GM12878 (cell line): ENCODE results near the gene MGP. TPM values are rescaled to one million over a fixed set of nuclear protein-coding genes. Genes with fewer than 3 reads are reported as not detected.

Source experiments
- ATAC-seq: fragments of 200-7000 bp; cut with Tn5 transposase; 3 replicates; pipeline ENCODE4 v1.9.1; 2020; ENCODE audit warnings: mild to moderate bottlenecking, moderate library complexity
- Bru-seq: library from RNA; stranded (reverse); fragments of 400-500 nt; gene quantifications from one replicate; lab custom pipeline; 2021; lab: Mats Ljungman, UMichigan
- BruChase-seq, 2 experiments: library from RNA; stranded (reverse); fragments of 400-500 nt; gene quantifications; one replicate each; lab custom pipeline; 2021; lab: Mats Ljungman, UMichigan
- BruUV-seq: library from RNA; stranded (reverse); fragments of 400-500 nt; replicated peaks from 2 replicates; lab custom pipeline; 2021; lab: Mats Ljungman, UMichigan
- CTCF ChIA-PET: fragments of 300-600 bp; sonication (Branson Sonifier 250); formaldehyde crosslinking; extraction: SDS; loops from one replicate; lab custom pipeline; 2021; ENCODE audit warnings: inconsistent platforms; lab: Yijun Ruan, JAX
- POLR2A ChIA-PET: fragments of 350-600 bp; formaldehyde crosslinking; extraction: SDS; loops from one replicate; lab custom pipeline; 2021; ENCODE audit warnings: inconsistent platforms; lab: Charles Lee
- RAD21 ChIA-PET: fragments of 300-600 bp; sonication (Branson Sonifier 250); formaldehyde crosslinking; loops from one replicate; lab custom pipeline; 2023; ENCODE audit warnings: antibody characterized with exemption; ENCODE audit not compliant: unreplicated experiment; lab: Charles Lee
- SMC1A ChIA-PET: fragments of 300-600 bp; sonication (Branson Sonifier 250); formaldehyde crosslinking; loops from one replicate; lab custom pipeline; 2023; ENCODE audit not compliant: unreplicated experiment, uncharacterized antibody; lab: Charles Lee
- DNase-seq: peaks from one replicate; pipeline ENCODE4 v3.0.0-alpha.2; 2011; ENCODE audit warnings: low read depth, low spot score
- FAIRE-seq: peaks from 3 replicates; lab custom pipeline; 2011; peaks lifted over from hg19 to GRCh38; lab: Jason Lieb, UNC
- H2AFZ ChIP-seq: 2 replicates; pipeline ENCODE4 v1.6.0; 2011; ENCODE audit warnings: low read depth, low read length, control low read depth; ENCODE audit not compliant: control insufficient read depth
- H3K27ac ChIP-seq: 2 replicates; pipeline ENCODE4 v1.5.1; 2011; ENCODE audit warnings: control low read depth; ENCODE audit not compliant: control insufficient read depth, insufficient read depth
- H3K27me3 ChIP-seq, 2 experiments: replicated peaks in 1 of 2; 2 replicates each; pipeline versions ENCODE4 v1.6.0 to v1.6.1; 2011; ENCODE audit warnings: low read length in 1 of 2; ENCODE audit not compliant: control insufficient read depth in 2 of 2, insufficient read depth in 2 of 2
- H3K36me3 ChIP-seq, 2 experiments: 2 replicates each; pipeline ENCODE4 v1.5.1; 2011; ENCODE audit warnings: low read length in 1 of 2; ENCODE audit not compliant: control insufficient read depth in 2 of 2, insufficient read depth in 2 of 2
- H3K4me1 ChIP-seq: 2 replicates; pipeline ENCODE4 v1.6.1; 2011; ENCODE audit warnings: mild to moderate bottlenecking, low read length, moderate library complexity, mixed read lengths; ENCODE audit not compliant: control insufficient read depth, insufficient read depth
- H3K4me2 ChIP-seq: 2 replicates; pipeline ENCODE4 v1.6.0; 2011; ENCODE audit warnings: control low read depth; ENCODE audit not compliant: control insufficient read depth, insufficient read depth
- H3K4me3 ChIP-seq: fragments of 200-600 bp; sonication (generic); 2 replicates; pipeline ENCODE4 v1.5.1; 2016
- H3K79me2 ChIP-seq: 2 replicates; pipeline ENCODE4 v1.6.0; 2011; ENCODE audit warnings: low read length; ENCODE audit not compliant: control insufficient read depth, insufficient read depth
- H3K9ac ChIP-seq: 2 replicates; pipeline ENCODE4 v1.8.0; 2011; ENCODE audit warnings: low read length, control low read depth, mixed read lengths; ENCODE audit not compliant: control insufficient read depth, insufficient read depth
- H3K9me3 ChIP-seq: replicated peaks from 3 replicates; pipeline ENCODE4 v1.5.1; 2011; ENCODE audit warnings: mild to moderate bottlenecking, low read length; ENCODE audit not compliant: control insufficient read depth, insufficient read depth
- H4K20me1 ChIP-seq: 2 replicates; pipeline ENCODE4 v1.6.0; 2011; ENCODE audit not compliant: control insufficient read depth, insufficient read depth
- CEBPZ ChIP-seq: fragments of 150-350 bp; IDR thresholded peaks from 2 replicates; pipeline ENCODE4 v1.6.1; 2016; ENCODE audit warnings: low read depth, low read length
- SKIL ChIP-seq: fragments of 450-650 bp; IDR thresholded peaks from 2 replicates; pipeline ENCODE4 v1.6.1; 2017; ENCODE audit warnings: mild to moderate bottlenecking, low read depth, inconsistent platforms; ENCODE audit not compliant: poor library complexity, severe bottlenecking
- WGBS: methylation state at CpG from one replicate; pipeline ENCODE4 v1.1.6; 2016; ENCODE audit warnings: low lambda C conversion rate; ENCODE audit not compliant: insufficient replicate concordance, insufficient coverage; ENCODE audit errors: missing lambda C conversion rate; 5-methylcytosine and 5-hydroxymethylcytosine counted together
- in situ Hi-C: fragments of 300-500 bp; cut with MboI; formaldehyde crosslinking; loops from 9 replicates; pipeline ENCODE4 v1.14.3; 2018; ENCODE audit warnings: mixed read lengths
- intact Hi-C: fragments of 100-400 bp; cut with micrococcal nuclease; formaldehyde crosslinking; loops from one replicate; pipeline ENCODE4 v1.14.2; 2022; ENCODE audit not compliant: unreplicated experiment
- long read RNA-seq, 2 experiments: library from polyadenylated mRNA; unstranded; transcript quantifications; one replicate each; pipeline ENCODE4 v2.0.0, GENCODE V29; 2019 to 2020
- polyA minus RNA-seq, 3 experiments: library from RNA; depleted of rRNA, polyadenylated mRNA; stranded (reverse); fragments of >200 nt; gene quantifications; 2 replicates each; pipeline ENCODE4 v1.2.3, GENCODE V29; 2011
- polyA plus RNA-seq, 11 experiments: library from polyadenylated mRNA; depleted of rRNA in 4 of 11; unstranded in 6 of 11; stranded (reverse) in 5 of 11; fragments of >200 nt; fragmentation: Nextera tagmentation in 4 of 11; fragmentation: Illumina TruSeq in 1 of 11; extraction: Ambion mirVana in 4 of 11; extraction: Trizol in 1 of 11; gene quantifications; 1 replicate in 1 of 11; 2 replicates in 10 of 11; pipeline versions ENCODE4 v1.2.1 to v1.2.3, GENCODE V29; 2011 to 2016; ENCODE audit warnings: inconsistent platforms in 2 of 11, missing spikeins in 2 of 11, low read depth in 1 of 11
- total RNA-seq, 4 experiments: library from RNA; depleted of rRNA in 3 of 4; stranded (reverse); fragments of >200 nt in 3 of 4; fragmentation: Illumina TruSeq in 1 of 4; extraction: Trizol in 1 of 4; gene quantifications; 2 replicates each; pipeline versions ENCODE4 v1.2.1 to v1.2.3, GENCODE V29; 2013 to 2021
- TF ChIP-seq, protein P1 (sequence below): IDR thresholded peaks from 2 replicates; pipeline ENCODE4 v1.6.1; 2011; ENCODE audit warnings: borderline replicate concordance, low read depth, mild to moderate bottlenecking, moderate library complexity, mixed read lengths, low read length; ENCODE audit not compliant: insufficient read depth; ENCODE audit errors: extremely low read length
- TF ChIP-seq, protein P2 (sequence below): fragments of 450-650 bp; IDR thresholded peaks from 2 replicates; pipeline ENCODE4 v1.6.1; 2018; ENCODE audit warnings: mild to moderate bottlenecking, low read depth, moderate library complexity; ENCODE audit not compliant: partially characterized antibody

The MGP gene
- not detected in 2 replicates for total RNA-seq (2013; cell fraction: nucleolus; rRNA removed)
- not detected in 2 replicates for total RNA-seq (2014; rRNA removed)
- not detected in 2 replicates for total RNA-seq (2014; rRNA removed; fragmentation: Illumina TruSeq; extraction: Trizol)
- total RNA-seq (2021), result 0.58 and 1.2 TPM in 2 replicates
- not detected for polyA plus RNA-seq (2011; ENCODE audit: low read depth)
- not detected in 2 replicates for polyA plus RNA-seq (2011; rRNA removed)
- not detected in 2 replicates for polyA plus RNA-seq (2011; cell fraction: cytosol; rRNA removed)
- 0.07 TPM in 1 of 2 replicates, not detected in the other for polyA plus RNA-seq (2011; cell fraction: nucleus; rRNA removed)
- not detected in 2 replicates for polyA plus RNA-seq (2012)
- not detected in 2 replicates for polyA plus RNA-seq (2014; fragmentation: Illumina TruSeq; extraction: Trizol)
- polyA plus RNA-seq (2014; fragmentation: Nextera tagmentation; extraction: Ambion mirVana), result not detected
- not detected in 2 replicates for polyA plus RNA-seq (2014; rRNA removed)
- polyA plus RNA-seq (2016; fragmentation: Nextera tagmentation; extraction: Ambion mirVana), result under 1 TPM in 1 of 2 experiments, not detected in 1; 0.21 TPM
- polyA minus RNA-seq (2011; rRNA and poly(A)+ RNA removed), result not detected in 2 replicates
- polyA minus RNA-seq (2011; cell fraction: cytosol; rRNA and poly(A)+ RNA removed), result not detected in 2 replicates
- not detected in 2 replicates for polyA minus RNA-seq (2011; cell fraction: nucleus; rRNA and poly(A)+ RNA removed)
- Bru-seq, nascent RNA, result percentile 32 among the genes with signal in this experiment
- percentile 23 among the genes with signal in this experiment for BruChase-seq, experiment 1, labeled RNA remaining after a 6-hour chase
- percentile 30 among the genes with signal in this experiment for BruChase-seq, experiment 2, labeled RNA remaining after a 2-hour chase
- long read RNA-seq, experiment 1, result 0 reads
- long read RNA-seq, experiment 2, result 0 reads

GRCh38 chr12:14885718-14886221, at the start of gene MGP:
MGP (minus strand) TSS chr12:14885854; CDS start chr12:14885791, 63 bp downstream.
- H3K4me3 ChIP-seq, result no peak within 1 kb of the TSS
- no peaks in the 10 kb centered on the region for H3K9me3 ChIP-seq
- WGBS, result 53% methylated on average over 6 of the region's 6 CpGs
- CTCF ChIA-PET, result no interaction called here
- no peak within 1 kb of the TSS for H3K27ac ChIP-seq
- H4K20me1 ChIP-seq, result no peaks in the 10 kb centered on the region
- H3K9ac ChIP-seq, result no peak within 1 kb of the TSS
- TF ChIP-seq, protein P1, sequence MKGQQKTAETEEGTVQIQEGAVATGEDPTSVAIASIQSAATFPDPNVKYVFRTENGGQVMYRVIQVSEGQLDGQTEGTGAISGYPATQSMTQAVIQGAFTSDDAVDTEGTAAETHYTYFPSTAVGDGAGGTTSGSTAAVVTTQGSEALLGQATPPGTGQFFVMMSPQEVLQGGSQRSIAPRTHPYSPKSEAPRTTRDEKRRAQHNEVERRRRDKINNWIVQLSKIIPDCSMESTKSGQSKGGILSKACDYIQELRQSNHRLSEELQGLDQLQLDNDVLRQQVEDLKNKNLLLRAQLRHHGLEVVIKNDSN, result no peak
- TF ChIP-seq SKIL, result no peak
- no peak for TF ChIP-seq CEBPZ
- TF ChIP-seq, protein P2, sequence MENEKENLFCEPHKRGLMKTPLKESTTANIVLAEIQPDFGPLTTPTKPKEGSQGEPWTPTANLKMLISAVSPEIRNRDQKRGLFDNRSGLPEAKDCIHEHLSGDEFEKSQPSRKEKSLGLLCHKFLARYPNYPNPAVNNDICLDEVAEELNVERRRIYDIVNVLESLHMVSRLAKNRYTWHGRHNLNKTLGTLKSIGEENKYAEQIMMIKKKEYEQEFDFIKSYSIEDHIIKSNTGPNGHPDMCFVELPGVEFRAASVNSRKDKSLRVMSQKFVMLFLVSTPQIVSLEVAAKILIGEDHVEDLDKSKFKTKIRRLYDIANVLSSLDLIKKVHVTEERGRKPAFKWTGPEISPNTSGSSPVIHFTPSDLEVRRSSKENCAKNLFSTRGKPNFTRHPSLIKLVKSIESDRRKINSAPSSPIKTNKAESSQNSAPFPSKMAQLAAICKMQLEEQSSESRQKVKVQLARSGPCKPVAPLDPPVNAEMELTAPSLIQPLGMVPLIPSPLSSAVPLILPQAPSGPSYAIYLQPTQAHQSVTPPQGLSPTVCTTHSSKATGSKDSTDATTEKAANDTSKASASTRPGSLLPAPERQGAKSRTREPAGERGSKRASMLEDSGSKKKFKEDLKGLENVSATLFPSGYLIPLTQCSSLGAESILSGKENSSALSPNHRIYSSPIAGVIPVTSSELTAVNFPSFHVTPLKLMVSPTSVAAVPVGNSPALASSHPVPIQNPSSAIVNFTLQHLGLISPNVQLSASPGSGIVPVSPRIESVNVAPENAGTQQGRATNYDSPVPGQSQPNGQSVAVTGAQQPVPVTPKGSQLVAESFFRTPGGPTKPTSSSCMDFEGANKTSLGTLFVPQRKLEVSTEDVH, result no peak
- FAIRE-seq (no peak), DNase-seq (no peak), ATAC-seq (no peak)
- no peak within 1 kb of the TSS for H2AFZ ChIP-seq
- no peaks in the 10 kb centered on the region for H3K79me2 ChIP-seq
- intact Hi-C loops (no loop called here), in situ Hi-C loops (no loop called here)
- no peaks in the 10 kb centered on the region; a peak in 3 of 4 replicates for H3K27me3 ChIP-seq
- no TSS peak for BruUV-seq
- SMC1A ChIA-PET, result interaction anchor here (0.7 kb wide), 1 partner anchor 25 kb away, joined by 3 read pairs; no protein-coding TSS in a partner anchor
- H3K4me1 ChIP-seq, result peaks cover 9% of the 10 kb centered on the region; the same call in 1 of the 2 replicates
- RAD21 ChIA-PET, result no interaction called here
- H3K4me2 ChIP-seq, result peak within 1 kb of the TSS; percentile 55
- no peaks in the 10 kb centered on the region for H3K36me3 ChIP-seq
- POLR2A ChIA-PET, result no interaction called here
